Spleen (tissue), 7 donors: ENCODE data around the gene FLAD1.

ENCODE experiments used
- CTCF ChIP-seq, 11 experiments: fragments of 200-600 bp in 7 of 11; fragments of 450-650 bp in 4 of 11; sonication (generic) in 4 of 11; IDR thresholded peaks in 8 of 11; conservative IDR thresholded peaks in 3 of 11; 1 replicate in 7 of 11; 2 replicates in 4 of 11; pipeline versions ENCODE4 v1.4.0 to v1.8.0; 2016 to 2021; ENCODE audit warnings: antibody characterized with exemption in 11 of 11, inconsistent platforms in 4 of 11, mild to moderate bottlenecking in 1 of 11
- POLR2A ChIP-seq, 3 donors: fragments of 450-650 bp; IDR thresholded peaks; one replicate each; pipeline ENCODE4 v1.5.1; 2017; ENCODE audit warnings: antibody characterized with exemption in 3 of 3, mild to moderate bottlenecking in 1 of 3
- POLR2AphosphoS5 ChIP-seq, 3 donors: sonication (generic); formaldehyde crosslinking; IDR thresholded peaks; one replicate each; pipeline ENCODE4 v1.5.1; 2017; ENCODE audit warnings: antibody characterized with exemption in 3 of 3
- donor health status: DM: no; HTN: no; CAD: no; lungs with moderate emphysema.
- donor health status: DM: no; HTN: no; CAD: no.
- donor health status: DM: no; HTN: no; CAD: no.

GRCh38 chr1:154967331-154967950 is 15.7 kb upstream of the FLAD1 start:
- TF ChIP-seq CTCF (IDR thresholded peaks at IDR 0.05 in 8 of 11, conservative IDR thresholded peaks at IDR 0.05 in 3 of 11) = no peak
- TF ChIP-seq POLR2A (IDR thresholded peaks at IDR 0.05) = no peak
- TF ChIP-seq POLR2AphosphoS5 (IDR thresholded peaks at IDR 0.05) = no peak
